ENCODE data around the gene PTCH1. TPM values are rescaled to one million over a fixed set of nuclear protein-coding genes. Genes with fewer than 3 reads are reported as not detected.

PTCH1 gene
- total RNA-seq, 1 donor from 2014 or later = 3.4 TPM

DNA sequence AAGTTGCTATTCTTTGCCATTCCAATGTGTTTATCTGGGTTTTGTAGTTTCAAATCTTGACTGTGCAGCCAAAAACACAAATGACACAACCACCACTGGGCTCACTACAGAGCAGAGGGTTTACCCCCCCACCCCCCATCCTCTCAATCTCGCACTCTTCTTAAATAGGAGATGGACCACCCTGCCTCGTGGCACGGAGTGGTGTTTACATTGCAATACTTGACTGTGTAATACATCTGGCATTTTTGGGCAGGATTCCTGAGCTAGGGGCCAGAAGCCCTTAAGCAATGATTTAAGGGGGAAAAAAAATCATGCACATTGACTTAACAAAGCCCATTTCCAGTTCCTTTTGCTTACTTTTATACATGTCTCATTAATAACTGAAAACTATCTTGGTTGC lies 19.0 kb downstream of the PTCH1 start:
- no peak for DNase-seq

- DNase-seq = no peak
Observed at GRCh38 chr9:95496687-95497086, 20.1 kb downstream of the PTCH1 start.

- DNase-seq = no peak
Observed at GRCh38 chr9:95495961-95496360, 20.8 kb downstream of the PTCH1 start.

- no peak for DNase-seq
Observed at GRCh38 chr9:95495529-95495928, 21.2 kb downstream of the PTCH1 start.

- no peak for DNase-seq
Observed at GRCh38 chr9:95494416-95495371, 22.1 kb downstream of the PTCH1 start.

GRCh38 chr9:95494022-95494415 lies 22.8 kb downstream of the PTCH1 start:
- DNase-seq = no peak

- DNase-seq = no peak
Observed at GRCh38 chr9:95493402-95493801, 23.4 kb downstream of the PTCH1 start.

- DNase-seq = no peak
Observed at GRCh38 chr9:95491543-95492320, 25.0 kb downstream of the PTCH1 start.

DNA sequence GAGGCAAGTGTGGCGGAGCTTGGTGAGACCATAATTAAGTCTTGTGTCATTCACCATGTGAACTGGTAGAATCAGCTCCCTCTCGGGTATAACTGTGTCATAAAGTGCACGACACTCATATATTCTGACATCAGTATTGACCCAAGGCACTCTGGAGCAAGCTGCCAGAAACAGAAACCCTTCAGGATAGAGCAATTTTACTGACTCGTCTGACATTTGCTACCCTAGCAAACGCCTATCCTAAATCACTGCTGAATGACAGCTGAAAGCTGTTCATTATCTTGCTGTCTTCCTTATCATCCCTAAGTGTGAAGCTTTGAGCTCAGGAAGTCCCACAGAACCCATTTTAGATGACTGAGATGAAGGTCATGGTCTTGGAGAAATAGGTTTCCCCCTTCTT lies 27.8 kb downstream of the PTCH1 start:
- no peak for DNase-seq

DNA sequence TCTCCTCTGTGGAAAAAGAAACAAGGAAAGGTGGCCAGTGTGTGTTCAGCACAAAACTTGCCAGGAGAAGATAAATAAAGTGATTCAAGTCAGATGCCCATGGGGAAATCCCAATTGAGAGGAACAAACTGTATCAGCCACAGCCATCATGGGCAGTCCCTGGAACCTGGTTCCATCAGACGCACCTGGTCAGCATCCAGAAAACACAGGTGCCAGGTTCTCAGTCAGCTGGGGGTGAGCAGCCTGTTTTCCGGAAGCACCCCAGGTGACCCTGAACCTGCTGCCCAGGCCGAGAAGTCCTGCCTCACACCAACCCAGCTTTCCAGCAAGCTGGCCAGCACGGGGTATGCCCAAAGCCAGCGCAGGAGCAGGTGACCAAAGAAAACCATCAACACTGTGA lies 30.5 kb downstream of the PTCH1 start:
- DNase-seq = no peak

DNA sequence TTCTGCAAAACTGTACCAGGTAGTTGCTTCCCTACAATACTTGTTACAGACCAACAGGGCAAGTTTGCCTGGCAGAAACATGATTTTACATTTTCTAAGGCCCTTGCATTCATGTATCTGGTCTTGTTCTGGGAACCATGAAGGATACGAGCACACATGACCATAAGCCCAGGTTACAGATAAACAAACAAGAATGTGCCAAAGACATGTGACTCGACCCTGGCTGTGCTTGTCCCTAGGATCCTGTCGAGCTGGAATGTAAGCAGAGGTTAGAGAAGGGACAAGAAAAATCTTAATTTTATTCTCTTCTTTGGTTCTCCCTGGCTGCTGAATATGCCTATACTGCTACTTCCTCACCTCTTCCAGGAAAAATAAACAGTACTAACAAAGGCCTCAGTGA lies 32.5 kb downstream of the PTCH1 start:
- no peak for DNase-seq

- no peak for DNase-seq
Observed at GRCh38 chr9:95483431-95483830, 33.3 kb downstream of the PTCH1 start.

GRCh38 chr9:95482621-95483020 lies 34.1 kb downstream of the PTCH1 start:
- no peak for DNase-seq

DNA sequence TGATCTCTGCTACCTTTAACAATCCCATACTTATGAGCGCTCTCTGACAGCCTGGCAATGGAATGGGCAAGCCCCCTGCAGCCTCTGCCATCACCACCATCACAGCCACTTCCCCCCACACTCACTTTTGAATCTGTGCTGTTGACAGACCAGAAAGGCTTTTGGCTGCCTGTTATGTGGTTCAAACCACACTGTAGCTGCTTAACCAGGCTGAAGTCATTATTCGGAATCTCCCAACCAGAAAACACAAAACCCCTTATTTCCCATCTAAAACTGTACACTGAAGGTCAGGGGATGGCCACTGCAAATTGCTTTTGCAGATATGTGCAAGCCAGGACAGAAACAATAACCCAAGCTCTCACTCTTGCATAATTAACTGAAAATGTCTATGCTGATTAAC lies 35.8 kb downstream of the PTCH1 start:
- no peak for DNase-seq

GRCh38 chr9:95480346-95480745 lies 36.4 kb downstream of the PTCH1 start:
- DNase-seq = no peak

GRCh38 chr9:95479330-95479729 lies 37.4 kb downstream of the PTCH1 start:
- no peak for DNase-seq

- no peak for DNase-seq
Observed at GRCh38 chr9:95478335-95478734, 38.4 kb downstream of the PTCH1 start.

- DNase-seq = no peak
Observed at GRCh38 chr9:95477885-95478284, 38.9 kb downstream of the PTCH1 start.

DNA sequence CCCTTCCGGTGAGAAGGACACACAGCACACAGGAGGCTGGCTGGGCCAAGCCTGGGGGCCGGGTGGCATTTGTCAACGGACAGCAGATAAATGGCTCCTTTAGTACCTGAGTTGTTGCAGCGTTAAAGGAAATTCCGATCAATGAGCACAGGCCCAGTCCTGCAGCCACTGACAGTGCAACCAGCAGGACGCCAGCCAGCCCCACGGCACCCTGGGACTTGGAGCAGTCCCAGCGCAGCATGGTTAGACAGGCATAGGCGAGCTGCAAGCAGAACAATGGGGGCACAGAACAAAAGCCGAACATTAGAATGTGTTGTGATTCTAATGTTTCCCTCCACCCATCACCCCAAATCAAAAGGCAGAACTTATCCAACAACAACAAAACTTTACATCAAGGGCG lies 39.3 kb downstream of the PTCH1 start:
- no peak for DNase-seq

DNA sequence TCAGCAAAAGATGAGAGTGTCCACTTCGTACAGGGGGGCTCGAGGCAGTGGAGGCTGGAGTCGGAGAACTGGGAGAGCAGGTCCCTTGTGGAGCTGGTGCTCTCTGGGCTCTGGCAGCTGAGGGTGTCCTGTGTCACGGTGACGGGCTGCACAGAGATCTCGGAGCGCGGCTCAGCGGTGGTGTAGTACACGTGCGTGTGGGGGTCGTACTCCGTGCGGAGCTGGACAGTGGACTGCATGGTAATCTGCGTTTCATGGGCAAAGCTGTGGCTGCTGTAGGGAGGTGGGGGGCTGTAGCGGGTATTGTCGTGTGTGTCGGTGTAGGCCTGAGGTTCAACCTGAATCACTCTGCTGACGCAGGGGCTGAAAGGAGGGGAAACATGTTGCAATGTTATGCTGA lies 48.0 kb downstream of the PTCH1 start:
- no peak for DNase-seq

- no peak for DNase-seq
Observed at GRCh38 chr9:95465115-95465514, 51.7 kb downstream of the PTCH1 start.

- DNase-seq = no peak
Observed at GRCh38 chr9:95463148-95464060, 53.4 kb downstream of the PTCH1 start.
